ENCODE results near the gene CD8B. TPM values are rescaled to one million over a fixed set of nuclear protein-coding genes. Genes with fewer than 3 reads are reported as not detected.
A peak's percentile ranks its signal among the peaks of the same experiment; 100 is the strongest.

The CD8B gene
- total RNA-seq, 1 donor from 2014 or later = not detected

- H3K9me3 Mint-ChIP-seq = peaks cover 3% of the 10 kb centered on the region
- no peaks in the 10 kb centered on the region for H3K36me3 Mint-ChIP-seq (ENCODE audit: low read depth)
- intact Hi-C loops (cut with micrococcal nuclease) = no loop called here
- peak; percentile 78 for DNase-seq
- peak overlapping the region; percentile 51 for H3K4me3 Mint-ChIP-seq
- H3K4me1 Mint-ChIP-seq = peaks cover 23% of the 10 kb centered on the region
- H3K27me3 Mint-ChIP-seq = peaks cover 6% of the 10 kb centered on the region
- H3K27ac Mint-ChIP-seq = peak overlapping the region; percentile 31
Observed at GRCh38 chr2:86825693-86826381, 35.8 kb downstream of the CD8B start.

- peaks cover 23% of the 10 kb centered on the region for H3K4me1 Mint-ChIP-seq
- no peaks in the 10 kb centered on the region for H3K36me3 Mint-ChIP-seq (ENCODE audit: low read depth)
- peaks cover 7% of the 10 kb centered on the region for H3K27me3 Mint-ChIP-seq
- no peak overlapping the region for H3K27ac Mint-ChIP-seq
- DNase-seq = no peak
- intact Hi-C loops (cut with micrococcal nuclease) = no loop called here
- peak overlapping the region; percentile 4 for H3K4me3 Mint-ChIP-seq
- peaks cover 3% of the 10 kb centered on the region for H3K9me3 Mint-ChIP-seq
Observed at GRCh38 chr2:86825036-86825692, 36.5 kb downstream of the CD8B start.

GRCh38 chr2:86822668-86823345 lies 38.9 kb downstream of the CD8B start:
- Mint-ChIP-seq H3K27ac (no peak overlapping the region), H3K4me1 (peaks cover 21% of the 10 kb centered on the region), H3K9me3 (peaks cover 3% of the 10 kb centered on the region), H3K4me3 (no peak overlapping the region), H3K36me3 (ENCODE audit: low read depth) (no peaks in the 10 kb centered on the region), H3K27me3 (peaks cover 15% of the 10 kb centered on the region)
- no peak for DNase-seq
- intact Hi-C loops (cut with micrococcal nuclease) = no loop called here

- Mint-ChIP-seq H3K9me3 (peaks cover 3% of the 10 kb centered on the region), H3K36me3 (ENCODE audit: low read depth) (no peaks in the 10 kb centered on the region), H3K4me3 (no peak overlapping the region), H3K27ac (peak overlapping the region; percentile 2), H3K4me1 (peaks cover 14% of the 10 kb centered on the region), H3K27me3 (peaks cover 18% of the 10 kb centered on the region)
- DNase-seq = no peak
- intact Hi-C loops (cut with micrococcal nuclease) = no loop called here
Observed at GRCh38 chr2:86821842-86822241, 39.8 kb downstream of the CD8B start.

- DNase-seq = no peak
- intact Hi-C loops (cut with micrococcal nuclease) = no loop called here
- no peak overlapping the region for H3K4me3 Mint-ChIP-seq
- H3K36me3 Mint-ChIP-seq (ENCODE audit: low read depth) = no peaks in the 10 kb centered on the region
- H3K9me3 Mint-ChIP-seq = peaks cover 3% of the 10 kb centered on the region
- H3K27ac Mint-ChIP-seq = no peak overlapping the region
- peaks cover 20% of the 10 kb centered on the region for H3K27me3 Mint-ChIP-seq
- peaks cover 12% of the 10 kb centered on the region for H3K4me1 Mint-ChIP-seq
Observed at GRCh38 chr2:86821306-86821705, 40.4 kb downstream of the CD8B start.

GRCh38 chr2:86818957-86819356 lies 42.7 kb downstream of the CD8B start:
- intact Hi-C loops (cut with micrococcal nuclease) = no loop called here
- H3K4me1 Mint-ChIP-seq = peaks cover 4% of the 10 kb centered on the region
- peaks cover 23% of the 10 kb centered on the region for H3K27me3 Mint-ChIP-seq
- no peak for DNase-seq
- no peak overlapping the region for H3K27ac Mint-ChIP-seq
- H3K9me3 Mint-ChIP-seq = peaks cover 3% of the 10 kb centered on the region
- H3K36me3 Mint-ChIP-seq (ENCODE audit: low read depth) = no peaks in the 10 kb centered on the region
- H3K4me3 Mint-ChIP-seq = no peak overlapping the region

GRCh38 chr2:86818114-86818801 lies 43.4 kb downstream of the CD8B start:
- Mint-ChIP-seq H3K27ac (no peak overlapping the region), H3K9me3 (peaks cover 3% of the 10 kb centered on the region), H3K27me3 (peaks cover 24% of the 10 kb centered on the region), H3K36me3 (ENCODE audit: low read depth) (no peaks in the 10 kb centered on the region), H3K4me3 (no peak overlapping the region), H3K4me1 (peaks cover 4% of the 10 kb centered on the region)
- no peak for DNase-seq
- intact Hi-C loops (cut with micrococcal nuclease) = no loop called here

- intact Hi-C loops (cut with micrococcal nuclease) = no loop called here
Observed at GRCh38 chr2:86815611-86816010, 46.1 kb downstream of the CD8B start.

GRCh38 chr2:86809481-86810121 lies 52.1 kb downstream of the CD8B start:
- peak; percentile 62 for DNase-seq
- Mint-ChIP-seq H3K27me3 (peaks cover 60% of the 10 kb centered on the region), H3K4me1 (peaks cover 24% of the 10 kb centered on the region), H3K27ac (no peak overlapping the region), H3K4me3 (peak overlapping the region; percentile 43), H3K9me3 (no peaks in the 10 kb centered on the region), H3K36me3 (ENCODE audit: low read depth) (no peaks in the 10 kb centered on the region)
- intact Hi-C loops (cut with micrococcal nuclease) = no loop called here

More at GRCh38 chr2:86815611-86816010, 46.1 kb downstream of the CD8B start:
- Mint-ChIP-seq H3K4me1 (peaks cover 4% of the 10 kb centered on the region), H3K4me3 (no peak overlapping the region), H3K9me3 (no peaks in the 10 kb centered on the region), H3K27me3 (peaks cover 42% of the 10 kb centered on the region), H3K36me3 (ENCODE audit: low read depth) (no peaks in the 10 kb centered on the region), H3K27ac (no peak overlapping the region)
- no peak for DNase-seq

- intact Hi-C loops (cut with micrococcal nuclease) = no loop called here
- DNase-seq = peak; percentile 97
- Mint-ChIP-seq H3K4me3 (peak overlapping the region; percentile 87), H3K9me3 (no peaks in the 10 kb centered on the region), H3K4me1 (peaks cover 24% of the 10 kb centered on the region), H3K27ac (peak overlapping the region; percentile 18), H3K36me3 (ENCODE audit: low read depth) (no peaks in the 10 kb centered on the region), H3K27me3 (peaks cover 62% of the 10 kb centered on the region)
Observed at GRCh38 chr2:86808315-86809161, 53.1 kb downstream of the CD8B start.

- peaks cover 59% of the 10 kb centered on the region for H3K27me3 Mint-ChIP-seq
- intact Hi-C loops (cut with micrococcal nuclease) = loop anchor here (2.0 kb wide), 1 partner anchor 43 kb away; no protein-coding TSS in a partner anchor
- peak; percentile 78 for DNase-seq
- peaks cover 24% of the 10 kb centered on the region for H3K4me1 Mint-ChIP-seq
- H3K36me3 Mint-ChIP-seq (ENCODE audit: low read depth) = no peaks in the 10 kb centered on the region
- peak overlapping the region; percentile 31 for H3K27ac Mint-ChIP-seq
- H3K9me3 Mint-ChIP-seq = no peaks in the 10 kb centered on the region
- peak overlapping the region; percentile 87 for H3K4me3 Mint-ChIP-seq
Observed at GRCh38 chr2:86807468-86808275, 54.0 kb downstream of the CD8B start.

- peaks cover 53% of the 10 kb centered on the region for H3K27me3 Mint-ChIP-seq
- peaks cover 24% of the 10 kb centered on the region for H3K4me1 Mint-ChIP-seq
- no peaks in the 10 kb centered on the region for H3K36me3 Mint-ChIP-seq (ENCODE audit: low read depth)
- no peak overlapping the region for H3K27ac Mint-ChIP-seq
- H3K9me3 Mint-ChIP-seq = no peaks in the 10 kb centered on the region
- no peak for DNase-seq
- H3K4me3 Mint-ChIP-seq = peak overlapping the region; percentile 87
- intact Hi-C loops (cut with micrococcal nuclease) = loop anchor here (2.0 kb wide), 1 partner anchor 42 kb away; no protein-coding TSS in a partner anchor
Observed at GRCh38 chr2:86807133-86807467, 54.6 kb downstream of the CD8B start.

Data from activated CD4-positive, alpha-beta T cell treated with anti-CD3 and anti-CD28 coated beads, Interleukin-2, amount 10 ng/mL, durations not matched to agents 24 days and 14 days (primary cell).